Activated T-helper 9 cell treated with anti-CD3 and anti-CD28 coated beads, Interleukin-2, amount 50 U/mL, for 16 hours (primary cell): Measurements from ENCODE around the gene MS4A8.

Experiments
- DNase-seq: peaks from one replicate; pipeline ENCODE4 v3.0.0-alpha.2; 2020; ENCODE audit warnings: low read depth

The MS4A8 gene

GRCh38 chr11:60764879-60765278, 65.5 kb downstream of the MS4A8 start:
- DNase-seq = no peak

GRCh38 chr11:60765355-60765754, 65.9 kb downstream of the MS4A8 start:
- no peak for DNase-seq
